Measurements from ENCODE around the gene FGFRL1.
"Not testable (repeated sequence)": the region's sequence is repeated elsewhere in the genome, so short reads cannot be mapped to it uniquely, and the experiment has no call there.

The FGFRL1 gene

GRCh38 chr4:996997-997374, 14.4 kb upstream of the FGFRL1 start:
- Histone ChIP-seq H3K9me3 (ENCODE audit: control insufficient read depth, low read length) (no peaks in the 10 kb centered on the region), H2AFZ (no peak overlapping the region), H3K4me2 (ENCODE audit: low read length) (no peak overlapping the region), H3K4me1 (peaks cover 9% of the 10 kb centered on the region), H3K27me3 (ENCODE audit: control insufficient read depth, insufficient read depth, low read length) (peaks cover 11% of the 10 kb centered on the region), H3K36me3 (ENCODE audit: control insufficient read depth, insufficient read depth, low read length) (no peaks in the 10 kb centered on the region), H3K27ac (no peak overlapping the region), H3K79me2 (no peaks in the 10 kb centered on the region), H3K4me3 (ENCODE audit: low read depth, low read length) (no peak overlapping the region), H3K9ac (no peak overlapping the region)
- TF ChIP-seq, protein P1, sequence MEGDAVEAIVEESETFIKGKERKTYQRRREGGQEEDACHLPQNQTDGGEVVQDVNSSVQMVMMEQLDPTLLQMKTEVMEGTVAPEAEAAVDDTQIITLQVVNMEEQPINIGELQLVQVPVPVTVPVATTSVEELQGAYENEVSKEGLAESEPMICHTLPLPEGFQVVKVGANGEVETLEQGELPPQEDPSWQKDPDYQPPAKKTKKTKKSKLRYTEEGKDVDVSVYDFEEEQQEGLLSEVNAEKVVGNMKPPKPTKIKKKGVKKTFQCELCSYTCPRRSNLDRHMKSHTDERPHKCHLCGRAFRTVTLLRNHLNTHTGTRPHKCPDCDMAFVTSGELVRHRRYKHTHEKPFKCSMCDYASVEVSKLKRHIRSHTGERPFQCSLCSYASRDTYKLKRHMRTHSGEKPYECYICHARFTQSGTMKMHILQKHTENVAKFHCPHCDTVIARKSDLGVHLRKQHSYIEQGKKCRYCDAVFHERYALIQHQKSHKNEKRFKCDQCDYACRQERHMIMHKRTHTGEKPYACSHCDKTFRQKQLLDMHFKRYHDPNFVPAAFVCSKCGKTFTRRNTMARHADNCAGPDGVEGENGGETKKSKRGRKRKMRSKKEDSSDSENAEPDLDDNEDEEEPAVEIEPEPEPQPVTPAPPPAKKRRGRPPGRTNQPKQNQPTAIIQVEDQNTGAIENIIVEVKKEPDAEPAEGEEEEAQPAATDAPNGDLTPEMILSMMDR (IDR thresholded peaks at IDR 0.05): no peak

DNA sequence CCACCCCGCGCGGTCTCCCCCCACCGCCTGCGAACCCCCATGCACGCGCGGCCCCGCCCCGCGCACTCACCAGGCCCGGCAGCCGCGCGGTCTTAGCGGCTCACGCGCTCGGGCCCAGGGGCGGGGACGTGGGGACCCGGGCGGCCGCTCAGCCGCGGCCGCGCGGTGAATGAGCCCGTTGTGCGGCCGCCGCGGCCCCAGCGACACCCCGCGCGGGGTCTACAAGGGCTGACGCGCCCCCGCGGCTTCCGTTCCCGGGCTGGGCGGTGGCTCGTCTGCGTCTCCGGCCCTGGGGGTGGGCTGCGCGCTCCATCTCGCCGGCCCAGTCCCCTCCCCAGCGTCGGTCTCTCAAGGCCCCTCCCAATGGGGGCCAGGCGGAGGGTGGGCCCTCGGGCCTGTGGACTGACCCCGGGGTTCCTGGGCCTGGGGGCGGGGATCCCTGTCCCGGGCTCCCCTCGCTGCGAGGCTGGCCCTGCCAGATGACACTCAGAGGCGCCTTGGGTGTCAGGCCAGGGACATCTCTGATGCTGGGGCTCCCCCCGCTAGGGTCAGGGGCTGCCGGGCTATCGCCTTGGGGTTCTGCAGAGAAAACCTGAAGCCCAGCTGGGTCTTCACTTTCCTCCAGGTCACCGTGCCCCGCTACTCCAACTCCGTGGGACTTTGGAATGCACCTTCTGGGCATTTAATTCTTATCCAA, 13.9 kb upstream of the FGFRL1 start:
- TF ChIP-seq, protein P1 (IDR thresholded peaks at IDR 0.05): no peak
- Histone ChIP-seq H3K9ac (no peak overlapping the region), H3K79me2 (no peaks in the 10 kb centered on the region), H3K4me2 (ENCODE audit: low read length) (peak overlapping the region; percentile 18), H3K4me3 (ENCODE audit: low read depth, low read length) (no peak overlapping the region), H3K27me3 (ENCODE audit: control insufficient read depth, insufficient read depth, low read length) (peaks cover 16% of the 10 kb centered on the region), H2AFZ (no peak overlapping the region), H3K36me3 (ENCODE audit: control insufficient read depth, insufficient read depth, low read length) (no peaks in the 10 kb centered on the region), H3K27ac (no peak overlapping the region), H3K4me1 (peaks cover 10% of the 10 kb centered on the region), H3K9me3 (ENCODE audit: control insufficient read depth, low read length) (no peaks in the 10 kb centered on the region)

- TF ChIP-seq, protein P1 (IDR thresholded peaks at IDR 0.05): no peak
- Histone ChIP-seq H3K36me3 (ENCODE audit: control insufficient read depth, insufficient read depth, low read length) (no peaks in the 10 kb centered on the region), H2AFZ (no peak overlapping the region), H3K9me3 (ENCODE audit: control insufficient read depth, low read length) (no peaks in the 10 kb centered on the region), H3K79me2 (no peaks in the 10 kb centered on the region), H3K4me3 (ENCODE audit: low read depth, low read length) (no peak overlapping the region), H3K4me1 (peaks cover 4% of the 10 kb centered on the region), H3K27ac (no peak overlapping the region), H3K4me2 (ENCODE audit: low read length) (no peak overlapping the region), H3K9ac (no peak overlapping the region), H3K27me3 (ENCODE audit: control insufficient read depth, insufficient read depth, low read length) (peaks cover 19% of the 10 kb centered on the region)
Measured at GRCh38 chr4:998096-998691, 13.2 kb upstream of the FGFRL1 start.

DNA sequence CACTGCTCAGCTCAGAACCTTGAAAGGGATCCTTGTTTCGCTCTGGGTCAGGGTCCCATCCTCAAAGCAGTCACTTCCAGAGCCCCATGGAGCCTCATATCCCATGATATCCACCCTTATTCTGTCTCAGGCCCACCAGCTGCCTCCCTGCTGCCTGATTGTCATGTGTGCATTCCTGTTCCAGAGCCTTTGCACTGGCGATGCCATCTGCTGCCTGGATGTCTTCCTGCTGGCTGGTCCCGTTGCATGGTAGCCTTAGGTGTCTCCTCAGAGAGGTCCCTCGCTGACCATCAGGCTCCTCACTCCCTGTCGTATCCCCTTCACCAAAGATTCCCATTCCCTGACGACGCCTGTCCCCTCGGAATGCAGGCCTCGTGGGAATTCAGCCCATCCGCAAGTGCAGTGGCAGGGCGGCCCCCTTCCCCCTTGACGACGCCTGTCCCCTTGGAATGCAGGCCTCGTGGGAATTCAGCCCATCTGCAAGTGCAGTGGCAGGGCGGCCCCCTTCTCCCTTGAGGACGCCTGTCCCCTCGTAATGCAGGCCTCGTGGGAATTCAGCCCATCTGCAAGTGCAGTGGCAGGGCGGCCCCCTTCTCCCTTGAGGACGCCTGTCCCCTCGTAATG, 12.1 kb upstream of the FGFRL1 start:
- H2AFZ ChIP-seq; H3K27ac ChIP-seq; H3K4me3 ChIP-seq (ENCODE audit: low read depth, low read length); H3K79me2 ChIP-seq; H3K9me3 ChIP-seq (ENCODE audit: control insufficient read depth, low read length); H3K9ac ChIP-seq; H3K4me1 ChIP-seq; H3K4me2 ChIP-seq (ENCODE audit: low read length); H3K36me3 ChIP-seq (ENCODE audit: control insufficient read depth, insufficient read depth, low read length): not testable (repeated sequence)
- peaks cover 19% of the 10 kb centered on the region for H3K27me3 ChIP-seq (ENCODE audit: control insufficient read depth, insufficient read depth, low read length)

DNA sequence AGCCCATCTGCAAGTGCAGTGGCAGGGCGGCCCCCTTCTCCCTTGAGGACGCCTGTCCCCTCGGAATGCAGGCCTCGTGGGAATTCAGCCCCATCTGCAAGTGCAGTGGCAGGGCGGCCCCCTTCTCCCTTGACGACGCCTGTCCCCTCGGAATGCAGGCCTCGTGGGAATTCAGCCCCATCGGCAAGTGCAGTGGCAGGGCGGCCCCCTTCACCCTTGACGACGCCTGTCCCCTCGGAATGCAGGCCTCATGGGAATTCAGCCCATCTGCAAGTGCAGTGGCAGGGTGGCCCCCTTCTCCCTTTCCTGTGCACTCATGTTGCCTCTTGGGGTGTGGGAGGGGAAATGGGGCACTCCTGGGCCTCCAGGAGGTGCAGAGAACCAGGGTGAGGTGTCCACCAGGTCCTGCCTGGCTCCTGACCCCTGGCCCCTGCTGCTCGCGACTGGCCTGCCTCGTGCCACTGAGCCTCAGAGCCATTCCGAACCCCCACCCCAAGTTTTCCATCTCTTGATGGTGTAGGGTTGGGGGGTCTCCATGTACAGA, 11.5 kb upstream of the FGFRL1 start:
- H3K9ac ChIP-seq: no peak overlapping the region
- no peak overlapping the region for H3K4me2 ChIP-seq (ENCODE audit: low read length)
- H2AFZ ChIP-seq: no peak overlapping the region
- TF ChIP-seq, protein P1 (IDR thresholded peaks at IDR 0.05): no peak
- no peaks in the 10 kb centered on the region for H3K36me3 ChIP-seq (ENCODE audit: control insufficient read depth, insufficient read depth, low read length)
- no peaks in the 10 kb centered on the region for H3K9me3 ChIP-seq (ENCODE audit: control insufficient read depth, low read length)
- H3K79me2 ChIP-seq: no peaks in the 10 kb centered on the region
- H3K4me1 ChIP-seq: peaks cover 2% of the 10 kb centered on the region
- H3K27ac ChIP-seq: no peak overlapping the region
- H3K27me3 ChIP-seq (ENCODE audit: control insufficient read depth, insufficient read depth, low read length): peaks cover 19% of the 10 kb centered on the region
- H3K4me3 ChIP-seq (ENCODE audit: low read depth, low read length): no peak overlapping the region

All from parathyroid adenoma (tissue), 2 donors.